Ammon's horn (tissue), 1 donor: ENCODE results near the gene ARL4A.
"Not testable (repeated sequence)": the region's sequence is repeated elsewhere in the genome, so short reads cannot be mapped to it uniquely, and the experiment has no call there.

ENCODE experiments used
- DNase-seq: peaks from one replicate; pipeline ENCODE4 v3.0.0-alpha.2; 2016; ENCODE audit warnings: low spot score

The ARL4A gene, protein sequence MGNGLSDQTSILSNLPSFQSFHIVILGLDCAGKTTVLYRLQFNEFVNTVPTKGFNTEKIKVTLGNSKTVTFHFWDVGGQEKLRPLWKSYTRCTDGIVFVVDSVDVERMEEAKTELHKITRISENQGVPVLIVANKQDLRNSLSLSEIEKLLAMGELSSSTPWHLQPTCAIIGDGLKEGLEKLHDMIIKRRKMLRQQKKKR

DNA sequence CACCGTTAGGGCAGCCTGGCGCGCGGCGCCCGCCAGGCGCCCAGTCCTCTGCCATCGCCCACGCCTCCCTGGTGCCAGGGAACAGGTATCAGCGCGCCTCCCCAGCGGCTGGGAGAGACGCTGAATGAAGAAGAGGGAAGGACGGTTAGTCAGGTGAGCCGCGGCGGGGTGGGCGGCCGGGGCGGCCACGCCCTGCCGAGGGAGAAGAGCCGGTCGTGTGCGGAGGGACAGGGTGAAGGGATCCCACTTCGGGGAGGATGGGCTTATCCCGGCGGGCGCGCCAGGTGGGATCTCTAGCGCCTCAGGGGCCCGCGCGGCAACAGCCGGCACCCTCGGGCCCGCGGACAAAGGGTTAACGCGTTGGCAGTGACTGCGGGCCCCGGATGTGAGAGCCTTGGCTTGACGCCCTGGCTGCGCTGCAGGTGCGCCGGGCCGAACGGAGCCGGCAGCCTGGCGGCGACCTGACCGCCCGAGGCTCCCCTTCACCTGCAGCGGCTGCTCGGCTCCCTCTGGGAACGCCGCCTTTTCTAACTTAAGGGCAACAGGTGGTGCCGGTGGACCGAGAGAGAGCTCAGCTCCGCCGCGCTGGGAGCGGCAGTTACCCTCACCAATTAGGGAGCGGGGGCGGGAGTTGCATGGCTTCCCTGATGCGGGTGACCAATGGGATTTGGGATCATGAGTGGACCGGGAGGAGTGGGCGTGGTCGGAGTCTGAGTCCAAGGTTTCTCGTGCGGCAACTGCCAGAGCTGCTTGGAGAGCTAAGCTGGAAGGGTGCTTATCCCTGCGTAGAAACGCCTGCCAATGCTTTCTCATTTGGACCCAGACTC is at the start of gene ARL4A:
Gene ARL4A, plus strand, starts transcription at position 743 of the 827 bp plus-strand sequence. CDS start 622 bp downstream, outside the sequence.
- DNase-seq: peak; percentile 99

DNA sequence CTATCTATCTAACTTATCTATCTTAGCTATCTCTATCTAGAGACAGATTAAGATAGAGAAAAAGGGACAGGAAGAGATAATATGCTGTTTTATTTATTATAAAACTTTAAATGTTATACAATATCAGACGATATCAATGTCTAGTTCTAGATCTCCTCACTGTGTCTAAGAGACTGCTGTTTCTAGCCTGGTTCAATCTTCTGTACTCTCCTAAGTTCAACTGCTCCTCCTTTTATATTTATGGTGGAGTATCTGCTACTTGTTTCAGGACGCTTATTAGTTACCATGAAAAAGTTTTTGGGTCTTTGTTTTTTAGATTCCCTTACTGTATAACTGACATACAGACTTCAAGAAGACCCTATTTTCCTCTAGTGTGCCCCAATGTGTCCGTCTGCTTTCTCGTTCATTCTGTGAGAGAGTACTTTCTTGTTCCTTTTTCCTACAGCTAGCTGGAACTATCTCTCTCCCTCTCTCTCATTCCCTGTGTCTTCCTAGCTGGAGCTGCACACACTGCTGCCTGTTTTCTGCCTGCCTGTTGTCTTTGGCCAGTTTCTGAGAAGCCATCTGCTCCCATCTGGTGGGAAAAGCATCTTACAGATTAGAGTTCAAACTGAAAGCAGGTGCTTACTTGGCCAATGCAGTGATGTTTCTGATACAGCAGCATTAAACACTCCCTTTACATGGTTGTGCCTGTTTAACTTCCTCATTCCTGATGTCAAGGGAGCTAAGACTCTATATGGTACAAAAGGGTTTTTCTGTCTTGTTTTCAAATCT is 49.4 kb upstream of the ARL4A start:
- peak; percentile 12 for DNase-seq

DNA sequence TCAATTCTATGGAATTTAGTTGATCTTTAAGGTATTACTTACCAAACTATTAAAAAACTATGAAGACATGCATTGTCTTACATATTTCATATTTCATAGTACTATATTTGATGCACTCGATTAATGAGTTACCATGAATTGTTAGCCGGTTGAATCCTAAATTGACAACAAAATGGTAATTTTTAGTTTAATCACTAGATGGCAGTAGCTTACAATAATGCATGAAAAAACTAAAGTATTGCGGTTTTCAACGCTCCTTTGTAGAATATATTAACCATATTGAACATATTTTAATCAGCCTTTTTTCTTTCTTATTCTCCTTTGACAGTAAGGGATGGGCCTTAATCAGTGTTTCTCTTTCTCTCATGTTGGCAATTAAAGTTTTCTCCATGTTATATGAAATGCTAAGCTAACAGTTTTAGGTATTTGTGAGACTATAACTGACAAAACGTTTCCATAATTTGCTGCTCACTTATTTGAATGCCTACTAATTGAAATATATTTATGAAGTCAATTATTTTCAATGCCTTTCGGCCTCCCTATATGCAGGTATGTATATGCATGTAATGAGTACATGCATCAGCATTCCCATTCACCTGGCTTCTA is 48.5 kb upstream of the ARL4A start:
- no peak for DNase-seq

DNA sequence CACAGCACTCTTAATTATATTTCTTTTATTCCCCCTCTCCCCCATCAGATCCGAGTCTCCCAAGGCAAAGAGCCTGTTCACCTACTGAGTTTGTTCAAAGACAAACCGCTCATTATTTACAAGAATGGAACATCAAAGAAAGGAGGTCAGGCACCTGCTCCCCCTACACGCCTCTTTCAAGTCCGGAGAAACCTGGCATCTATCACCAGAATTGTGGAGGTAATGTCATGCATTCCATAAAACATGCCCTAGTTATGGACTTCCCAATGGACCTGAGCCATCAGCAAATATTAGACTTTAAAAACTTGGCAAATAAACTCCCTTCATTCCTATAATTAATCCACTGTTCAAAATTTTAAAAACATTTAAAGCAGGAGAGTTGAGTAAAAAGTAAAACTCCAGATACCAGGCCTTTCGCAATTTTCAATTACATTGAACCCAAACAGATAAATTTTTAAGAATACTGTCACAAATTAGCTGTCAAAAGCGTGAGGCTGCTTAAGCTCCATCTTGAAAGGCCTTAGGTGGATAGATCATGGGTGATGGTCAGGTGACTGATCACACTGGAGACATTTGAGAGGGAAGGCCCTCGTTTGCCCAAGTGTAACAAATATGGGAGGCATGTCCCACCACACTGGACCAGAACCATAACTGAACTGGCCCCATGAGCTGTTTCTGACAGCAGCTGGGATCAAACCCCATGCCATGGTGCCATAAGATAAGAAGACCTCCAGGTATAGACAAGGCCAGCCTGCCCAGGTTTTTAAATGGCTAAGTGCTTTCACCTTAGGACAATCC is 46.9 kb upstream of the ARL4A start:
- no peak for DNase-seq

DNA sequence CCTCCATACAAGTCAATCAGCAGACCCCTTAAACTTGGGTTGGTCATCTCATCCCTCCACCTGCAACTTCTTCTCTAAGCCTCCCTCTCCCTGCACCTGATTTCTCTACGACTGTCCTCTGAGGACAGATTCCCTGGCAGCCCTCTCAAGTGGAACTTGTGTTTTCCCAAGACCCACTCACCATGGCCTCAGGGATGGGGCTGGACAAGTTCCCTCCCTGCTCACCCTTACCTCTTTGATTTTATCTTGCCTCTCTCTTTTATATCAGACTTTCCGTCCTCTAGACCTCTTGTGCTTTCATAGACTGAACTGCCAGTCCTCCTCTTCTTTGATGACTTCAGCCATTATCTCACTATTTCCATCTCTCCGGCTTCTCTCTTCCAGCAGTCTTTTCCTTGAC is 46.2 kb upstream of the ARL4A start:
- DNase-seq: no peak

DNA sequence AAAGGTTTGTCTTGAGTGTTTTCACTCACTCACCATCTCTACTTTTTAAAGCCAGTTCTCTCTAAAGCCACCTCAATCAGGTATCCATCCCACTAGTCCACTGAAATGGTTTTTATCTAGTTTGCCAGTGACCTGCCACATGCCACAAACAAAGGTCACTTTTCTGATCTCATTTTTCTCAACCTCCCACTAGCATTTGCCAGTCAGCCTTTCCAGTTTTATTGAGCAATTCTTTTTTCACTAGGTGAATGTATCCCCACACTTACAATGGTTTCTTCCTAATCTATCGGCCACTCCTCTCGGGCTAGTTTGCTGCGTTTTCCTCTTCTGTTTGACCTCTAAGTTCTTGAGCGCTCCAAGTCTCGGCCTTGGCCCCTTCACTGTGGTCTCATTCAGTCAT is 44.9 kb upstream of the ARL4A start:
- no peak for DNase-seq

DNA sequence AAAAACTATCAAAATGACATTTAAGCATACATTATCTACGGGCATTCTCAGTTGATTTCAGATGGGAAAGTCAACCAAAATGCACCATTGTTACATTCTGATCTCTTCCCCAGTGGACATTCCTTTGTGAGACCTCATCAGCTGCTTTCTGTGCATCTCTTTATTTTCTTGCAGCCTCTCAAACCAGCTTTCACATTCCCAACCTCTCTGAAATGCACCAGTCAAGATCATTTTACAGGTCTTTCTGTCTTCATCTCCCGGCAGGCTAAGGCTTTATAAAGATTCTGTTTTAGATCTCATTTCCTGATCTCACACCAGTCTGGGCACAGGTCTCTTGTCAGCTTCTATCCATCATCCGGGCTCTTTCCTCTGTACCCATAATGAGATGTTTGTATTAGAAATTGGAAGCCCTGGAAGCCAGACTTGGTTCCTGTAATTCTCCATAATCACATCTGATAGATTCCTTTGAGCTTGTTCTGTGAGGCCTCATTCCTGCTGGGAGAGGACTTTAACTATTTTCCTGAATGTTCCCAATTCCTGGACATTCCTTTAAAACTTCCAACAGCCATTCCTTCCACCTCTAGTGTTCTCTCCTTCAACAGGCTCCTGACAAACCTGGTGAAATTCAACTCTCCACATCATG is 44.3 kb upstream of the ARL4A start:
- DNase-seq: no peak

DNA sequence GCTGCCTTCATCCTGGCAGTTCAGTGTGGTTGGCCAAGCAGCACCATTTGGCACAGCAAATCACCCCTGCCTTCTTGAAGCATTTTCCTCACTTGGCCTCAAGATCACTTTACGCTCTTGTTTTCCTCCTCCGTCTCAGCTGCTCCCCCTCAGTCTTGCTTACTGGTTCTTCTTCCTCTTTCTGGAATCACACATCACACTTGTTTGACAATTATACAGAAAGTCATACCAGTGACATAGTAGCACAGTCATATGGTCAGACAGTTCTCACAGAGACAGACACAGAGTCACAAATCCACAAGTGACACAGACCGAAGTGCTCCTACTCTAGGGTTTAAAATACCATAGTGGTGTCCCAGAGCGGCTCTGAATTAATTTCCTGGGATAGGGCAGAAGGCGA is 43.8 kb upstream of the ARL4A start:
- DNase-seq: peak; percentile 31

DNA sequence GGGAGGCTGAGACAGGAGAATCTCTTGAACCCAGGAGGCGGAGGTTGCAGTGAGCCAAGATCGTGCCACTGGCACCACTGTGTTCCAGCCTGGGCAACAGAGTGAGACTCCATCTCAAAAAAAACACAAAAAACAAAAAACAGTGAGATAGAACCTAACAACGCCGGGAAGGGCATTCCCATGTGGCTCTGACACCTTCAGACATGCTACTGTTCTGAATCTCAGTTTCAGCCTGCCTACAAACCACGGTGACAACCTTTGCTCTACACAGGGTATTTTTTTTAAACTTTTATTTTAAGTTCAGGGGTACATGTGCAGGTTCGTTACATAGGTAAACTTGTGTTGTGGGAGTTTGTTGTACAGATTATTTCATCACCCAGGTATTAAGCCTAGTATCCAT is 42.2 kb upstream of the ARL4A start:
- DNase-seq: not testable (repeated sequence)

DNA sequence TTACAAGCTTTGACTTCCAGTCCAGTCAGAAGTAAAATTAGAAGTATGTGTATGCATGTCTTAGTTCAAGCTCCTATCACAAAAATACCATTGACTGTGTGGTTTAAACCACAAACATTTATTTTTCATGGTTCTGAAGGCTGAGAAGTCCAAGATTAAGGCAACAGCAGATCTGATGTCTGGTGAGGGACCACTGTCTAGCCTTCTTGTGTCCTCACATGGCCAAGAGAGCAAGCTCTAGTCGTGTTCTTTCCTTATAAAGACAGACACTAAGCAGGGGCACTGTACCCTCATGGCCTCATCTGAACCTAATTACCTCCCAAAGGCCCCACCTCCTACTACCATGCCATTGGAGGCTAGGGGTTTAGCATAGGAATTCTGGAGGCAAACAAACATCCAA is 41.3 kb upstream of the ARL4A start:
- no peak for DNase-seq

DNA sequence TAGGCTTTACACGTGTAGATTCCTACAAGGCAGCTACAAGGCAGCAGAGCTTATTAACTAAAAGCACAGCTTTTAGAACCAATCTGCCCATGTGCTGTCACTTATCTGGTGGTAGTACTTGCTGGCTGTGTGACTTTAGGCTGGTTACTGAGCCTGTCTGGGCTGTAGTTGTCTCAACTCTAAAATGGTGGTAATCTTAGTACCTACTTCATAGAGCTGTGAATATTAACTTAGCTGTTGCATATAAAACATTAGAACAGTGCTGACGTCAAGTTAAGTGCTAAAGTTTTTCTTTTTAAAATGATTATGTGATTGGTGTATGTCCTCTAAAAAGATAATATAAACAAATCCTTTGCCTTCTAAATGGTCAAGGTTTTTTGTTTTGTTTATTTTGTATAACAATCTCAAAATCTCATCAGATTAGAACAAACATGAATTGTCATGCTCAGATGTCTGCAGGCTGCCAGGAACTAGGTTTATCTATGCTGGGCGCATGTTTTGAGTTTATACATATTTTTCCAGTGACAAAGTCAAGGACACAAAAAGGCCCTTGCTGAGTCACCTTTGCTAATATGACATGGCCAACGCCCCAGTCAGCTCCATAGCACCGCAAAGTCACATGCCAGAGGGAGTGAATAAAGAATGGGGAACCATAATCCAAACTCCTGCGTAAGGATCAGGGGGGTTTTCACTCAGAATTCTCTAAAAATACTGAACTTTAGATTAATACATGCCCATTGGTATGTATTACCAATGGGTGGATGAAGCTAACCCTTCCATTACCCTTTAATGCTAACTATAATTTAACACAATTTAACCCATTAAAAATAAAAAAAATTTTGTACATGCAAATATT is 39.8 kb upstream of the ARL4A start:
- DNase-seq: no peak

DNA sequence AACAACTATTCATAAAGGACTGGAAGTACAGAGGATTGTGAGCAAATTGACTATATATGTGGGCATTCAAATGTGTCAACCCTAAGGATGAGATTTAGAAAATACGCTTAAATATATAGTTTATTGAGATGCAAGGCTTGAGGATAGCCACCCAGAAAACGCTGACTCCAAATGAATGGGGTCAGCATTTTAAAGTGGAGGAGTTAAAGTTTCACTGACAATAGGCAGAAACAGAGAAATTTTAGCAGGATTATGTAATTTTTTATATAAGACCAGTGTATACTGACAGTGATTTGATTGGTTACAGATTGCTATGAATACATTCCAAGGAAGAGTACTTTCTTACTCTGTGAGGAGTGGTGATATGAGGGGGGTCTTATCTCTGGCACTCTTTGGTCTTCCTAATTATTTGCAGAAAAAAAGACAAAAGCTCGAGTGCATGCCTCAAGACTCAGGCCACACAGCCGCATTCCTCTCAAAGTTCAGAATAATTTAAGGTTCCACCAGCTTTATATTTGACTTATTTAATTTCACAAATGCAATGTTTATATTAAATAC is 38.6 kb upstream of the ARL4A start:
- DNase-seq: no peak

DNA sequence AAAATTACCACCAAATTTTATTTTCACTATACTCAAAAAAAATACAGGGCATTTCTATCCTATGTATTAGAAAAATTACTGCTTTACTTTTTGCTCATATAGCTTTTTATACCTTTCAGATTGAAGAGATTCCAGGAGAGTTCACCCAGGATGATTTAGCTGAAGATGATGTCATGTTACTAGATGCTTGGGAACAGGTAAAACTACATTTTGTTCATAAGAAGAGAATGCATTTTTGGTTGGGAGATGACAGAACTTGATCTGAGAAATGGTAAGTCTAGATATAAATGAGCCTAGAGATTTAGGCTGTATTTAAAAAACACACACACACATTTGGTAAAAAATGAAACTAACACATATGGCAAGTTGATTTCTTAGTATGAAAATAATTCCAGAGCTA is 38.1 kb upstream of the ARL4A start:
- DNase-seq: no peak

DNA sequence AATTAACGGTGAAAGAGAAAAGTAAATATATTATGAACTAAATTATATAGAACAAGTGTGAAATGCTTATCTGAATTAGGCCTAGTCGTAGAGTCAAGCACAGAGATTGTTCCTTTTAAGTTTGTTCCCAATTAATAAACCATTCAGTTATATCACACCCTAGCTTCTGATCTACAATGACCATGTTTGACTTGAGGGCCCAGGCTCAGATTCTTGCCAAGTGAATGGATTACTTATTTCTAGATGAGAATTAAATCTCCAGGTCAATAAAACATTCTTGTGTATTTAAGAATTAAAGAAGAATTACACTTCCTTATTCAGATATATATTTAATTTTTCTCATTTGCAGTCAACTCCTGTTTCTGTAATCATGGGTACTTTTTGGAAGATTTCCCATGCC is 37.4 kb upstream of the ARL4A start:
- no peak for DNase-seq

DNA sequence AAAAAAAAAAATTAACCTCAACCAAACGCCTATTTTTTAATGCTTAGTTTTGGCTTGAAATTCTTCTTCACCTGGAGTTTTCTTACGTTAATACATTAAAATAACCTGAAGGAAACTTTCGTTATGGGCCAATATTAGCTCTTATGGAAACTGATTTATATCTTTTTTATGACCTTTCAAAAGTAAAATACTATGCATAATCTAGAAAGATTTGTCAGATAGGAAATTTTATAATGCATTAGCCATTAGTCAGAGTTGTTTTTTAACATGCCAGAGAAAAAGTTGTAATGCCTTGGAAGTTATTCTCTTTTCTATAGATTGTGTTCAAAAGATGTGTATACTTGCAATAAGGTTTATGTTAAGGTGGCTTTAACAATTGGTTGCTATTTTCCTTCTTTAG is 34.3 kb upstream of the ARL4A start:
- DNase-seq: no peak

DNA sequence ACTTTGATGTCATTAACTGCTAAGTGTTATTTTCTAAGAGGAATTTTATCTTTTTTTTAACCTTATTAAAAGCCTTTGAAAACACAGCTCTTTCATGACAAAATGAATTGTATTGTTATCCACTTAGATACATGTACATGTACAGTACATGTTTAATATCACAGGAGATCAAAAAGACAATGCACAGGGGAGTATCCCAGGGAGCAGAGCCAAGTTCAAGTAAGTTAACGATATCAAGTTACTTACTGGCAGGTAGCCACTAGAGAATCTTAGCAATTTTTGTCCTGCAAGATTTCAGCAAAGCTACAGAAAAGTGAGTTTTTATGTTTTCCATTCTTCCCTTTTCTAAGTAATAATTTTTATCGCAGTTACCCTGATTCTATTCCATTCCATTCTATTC is 33.9 kb upstream of the ARL4A start:
- DNase-seq: no peak

DNA sequence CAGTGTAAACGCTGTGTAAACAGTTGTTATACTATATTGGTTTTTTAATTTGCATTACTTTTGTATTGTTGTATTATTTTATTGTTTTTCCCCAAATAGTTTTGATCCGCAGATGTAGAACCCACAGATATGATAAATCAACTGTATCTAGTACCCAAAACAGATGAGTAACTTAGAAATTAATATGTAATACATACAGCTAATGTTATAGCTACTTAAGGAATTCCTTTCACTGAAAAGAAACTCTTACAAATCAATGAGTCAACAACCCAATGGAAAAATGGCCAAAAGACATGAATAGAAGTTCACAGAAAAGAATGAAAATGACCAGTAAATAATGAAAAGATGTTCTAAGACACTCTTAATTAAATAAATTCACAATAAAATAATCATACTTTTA is 32.3 kb upstream of the ARL4A start:
- DNase-seq: no peak

DNA sequence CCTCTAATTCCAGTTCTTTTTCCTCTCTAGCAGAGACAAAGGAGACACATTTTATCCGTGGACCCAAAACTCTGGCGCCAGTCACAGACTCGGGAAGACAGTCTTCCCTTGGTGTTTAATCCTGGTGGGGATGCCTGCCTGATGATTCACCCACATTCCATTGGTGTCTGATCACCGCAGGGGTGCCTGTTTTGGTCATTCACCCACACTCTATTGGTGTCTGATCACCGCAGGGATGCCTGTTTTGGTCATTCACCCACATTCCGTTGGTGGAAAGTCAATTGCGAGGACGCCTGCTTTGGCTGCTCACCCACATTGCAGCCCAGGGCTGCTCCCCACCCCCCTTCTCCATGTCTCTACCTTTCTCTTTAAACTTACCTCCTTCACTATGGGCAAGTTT is 27.0 kb upstream of the ARL4A start:
- DNase-seq: not testable (repeated sequence)

DNA sequence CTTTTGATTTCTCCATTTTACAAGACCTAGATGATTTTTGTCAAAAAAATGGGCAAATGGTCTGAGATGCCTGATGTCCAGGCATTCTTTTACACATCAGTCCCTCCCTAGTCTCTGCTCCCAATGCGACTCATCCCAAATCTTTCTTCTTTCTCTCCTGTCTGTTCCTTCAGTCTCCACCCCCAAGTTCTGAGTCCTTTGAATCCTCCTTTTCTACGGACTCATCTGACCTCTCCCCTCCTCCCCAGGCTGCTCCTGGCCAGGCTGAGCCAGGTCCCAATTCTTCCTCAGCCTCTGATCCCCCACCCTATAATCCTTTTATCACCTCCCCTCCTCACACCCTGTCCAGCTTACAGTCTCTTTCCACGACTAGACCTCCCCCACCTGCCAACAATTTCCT is 26.4 kb upstream of the ARL4A start:
- DNase-seq: not testable (repeated sequence)

DNA sequence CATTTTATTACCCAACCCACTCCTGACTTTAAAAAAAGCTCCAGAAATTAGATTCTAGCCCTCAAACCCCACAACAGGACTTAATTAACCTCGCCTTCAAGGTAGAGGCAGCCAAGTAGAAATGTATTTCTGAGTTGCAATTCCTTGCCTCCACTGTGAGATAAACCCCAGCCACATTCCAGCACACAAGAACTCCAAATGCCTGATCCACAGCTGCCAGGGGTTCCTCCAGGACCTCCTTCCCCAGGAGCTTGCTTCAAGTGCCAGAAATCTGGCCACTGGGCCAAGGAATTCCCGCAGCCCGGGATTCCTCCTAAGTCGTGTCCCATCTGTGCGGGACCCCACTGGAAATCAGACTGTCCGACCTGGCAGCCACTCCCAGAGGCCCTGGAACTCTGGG is 25.9 kb upstream of the ARL4A start:
- no peak for DNase-seq
